ENCODE data around the gene FBLN7.

DNA sequence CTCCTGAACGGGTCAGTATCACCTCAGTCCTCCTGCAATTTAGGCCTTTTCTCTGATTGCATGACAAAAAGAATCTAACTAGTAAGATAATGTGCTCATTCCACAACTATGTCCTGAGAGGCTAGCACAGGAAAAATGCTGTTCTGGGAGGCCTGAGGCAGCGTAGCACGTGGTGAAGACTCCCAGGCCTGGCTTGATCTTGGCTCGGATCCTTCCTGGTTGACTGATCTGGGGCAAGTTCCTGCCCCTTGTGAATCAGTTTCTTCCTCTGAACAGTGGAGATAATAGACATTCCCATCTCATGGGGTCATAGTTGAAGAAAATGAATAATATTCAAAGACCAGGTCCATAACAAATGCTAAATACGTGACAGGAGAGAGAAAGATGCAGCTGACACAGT lies 12.3 kb downstream of the FBLN7 start:
- TF ChIP-seq CTCF (IDR thresholded peaks at IDR 0.05) (no peak), ZFX (IDR thresholded peaks at IDR 0.05; ENCODE audit: borderline replicate concordance) (no peak)

Measured in 22Rv1 (cell line).